Forelimb muscle (tissue), 1 donor: ENCODE data around the gene TRPC4AP. TPM values are rescaled to one million over a fixed set of nuclear protein-coding genes. Genes with fewer than 3 reads are reported as not detected.

ENCODE experiments used
- DNase-seq: peaks from one replicate; pipeline ENCODE4 v3.0.0-alpha.2; 2013; ENCODE audit warnings: low read depth
- polyA plus RNA-seq: library from polyadenylated mRNA; unstranded; fragments of 120-200 nt; gene quantifications from one replicate; pipeline ENCODE4 v1.2.1, GENCODE V29; 2013; ENCODE audit not compliant: insufficient read length

TRPC4AP gene
- polyA plus RNA-seq, 1 donor = 52.6 TPM

- no peak for DNase-seq
These were observed 105.1 kb downstream of the TRPC4AP start for GRCh38 chr20:34987288-34988190.

- DNase-seq = no peak
These were observed 106.0 kb downstream of the TRPC4AP start for GRCh38 chr20:34986311-34987287.

- no peak for DNase-seq
These were observed 106.9 kb downstream of the TRPC4AP start for GRCh38 chr20:34985461-34986310.

- DNase-seq = no peak
These were observed 107.8 kb downstream of the TRPC4AP start for GRCh38 chr20:34984756-34985261.

GRCh38 chr20:34983995-34984735 lies 108.4 kb downstream of the TRPC4AP start:
- no peak for DNase-seq

- no peak for DNase-seq
These were observed 109.4 kb downstream of the TRPC4AP start for GRCh38 chr20:34983089-34983820.

- no peak for DNase-seq
These were observed 110.1 kb downstream of the TRPC4AP start for GRCh38 chr20:34982270-34983088.

GRCh38 chr20:34980543-34981233 lies 111.9 kb downstream of the TRPC4AP start:
- no peak for DNase-seq

- DNase-seq = no peak
These were observed 113.0 kb downstream of the TRPC4AP start for GRCh38 chr20:34979366-34980153.

- DNase-seq = no peak
These were observed 114.4 kb downstream of the TRPC4AP start for GRCh38 chr20:34978092-34978744.

GRCh38 chr20:34977365-34978091 lies 115.1 kb downstream of the TRPC4AP start:
- no peak for DNase-seq

- no peak for DNase-seq
These were observed 116.3 kb downstream of the TRPC4AP start for GRCh38 chr20:34976286-34976685.

GRCh38 chr20:34974246-34974645 lies 118.4 kb downstream of the TRPC4AP start:
- DNase-seq = no peak

GRCh38 chr20:34971561-34972235 lies 120.9 kb downstream of the TRPC4AP start:
- no peak for DNase-seq

GRCh38 chr20:34970846-34971560 lies 121.6 kb downstream of the TRPC4AP start:
- no peak for DNase-seq
